NCI-H1092 treated with DMSO at 0.1 percent for 48 hours (cell line): Measurements from ENCODE around the gene HS6ST3.

Source experiments
- DNase-seq: peaks from one replicate; lab custom pipeline; 2025; lab: John Stamatoyannopoulos, UW

Gene HS6ST3

GRCh38 chr13:96308568-96308967 is 218.7 kb downstream of the HS6ST3 start:
- no peak for DNase-seq

DNA sequence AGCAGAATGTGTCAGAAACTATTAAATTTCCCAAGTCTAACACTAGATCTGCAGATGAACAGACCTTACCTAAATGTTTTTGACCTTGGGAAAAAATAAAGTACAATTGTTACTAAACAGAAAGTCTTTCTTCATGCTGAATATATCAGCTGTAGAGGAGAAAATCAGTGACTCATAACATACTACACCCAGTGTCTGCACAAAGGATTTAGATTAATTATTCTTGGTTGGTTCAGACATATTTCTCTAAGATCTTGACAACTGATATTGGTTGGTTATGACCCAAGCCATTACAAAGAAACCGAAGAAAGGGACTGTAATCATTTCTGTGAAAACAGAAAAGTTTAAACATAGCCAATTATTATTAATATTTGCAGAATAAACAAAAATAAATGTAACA is 225.1 kb downstream of the HS6ST3 start:
- DNase-seq: no peak

DNA sequence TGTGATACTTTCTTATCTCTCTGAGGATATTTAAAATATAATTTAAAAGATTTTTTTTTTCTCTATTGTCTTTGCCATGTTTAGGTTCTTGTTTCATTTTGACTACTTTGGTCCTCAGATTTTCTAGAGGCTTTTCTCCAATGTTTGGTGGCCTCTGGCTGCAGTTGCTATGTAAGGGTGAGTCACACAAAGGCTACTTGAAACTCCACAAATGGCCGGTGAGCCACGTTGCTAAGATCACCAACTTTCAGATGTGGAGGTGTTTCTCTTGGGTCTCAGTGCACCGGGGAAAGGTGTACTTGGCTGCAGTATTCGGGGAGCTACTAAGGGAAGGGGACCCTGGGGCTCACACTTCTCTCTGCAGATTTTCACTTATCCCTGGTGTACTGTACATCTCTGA is 248.1 kb downstream of the HS6ST3 start:
- DNase-seq: no peak

- no peak for DNase-seq
These were observed 252.4 kb downstream of the HS6ST3 start for GRCh38 chr13:96342286-96342685.

DNA sequence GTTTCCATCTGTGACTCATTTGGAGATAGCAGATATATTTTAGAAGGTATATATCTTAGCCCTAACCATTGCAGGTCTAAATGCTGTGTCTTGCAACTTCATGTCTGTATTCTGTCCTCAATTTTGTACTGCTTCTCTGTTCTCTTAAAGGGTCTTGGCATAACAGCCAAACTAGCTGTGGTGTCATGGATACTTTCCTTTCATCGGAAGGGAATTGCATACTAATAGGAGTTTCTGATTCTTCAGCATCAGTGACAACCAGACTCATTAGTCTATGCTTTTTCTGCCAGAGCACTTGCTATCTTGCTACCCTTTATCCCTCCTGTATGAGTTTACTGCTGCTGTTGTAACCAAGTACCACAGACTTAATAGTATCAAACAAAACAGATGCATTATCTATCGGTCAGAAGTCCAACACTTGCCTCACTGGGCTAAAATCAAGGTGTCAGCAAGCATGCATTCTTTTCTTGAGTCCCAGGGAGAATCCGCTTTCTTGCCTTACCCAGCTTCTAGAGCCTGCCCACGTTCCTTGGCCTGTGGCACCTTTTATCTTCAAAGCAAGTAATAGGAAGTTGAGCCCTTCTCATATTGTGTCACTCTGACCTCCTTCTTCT is 253.1 kb downstream of the HS6ST3 start:
- no peak for DNase-seq

GRCh38 chr13:96346921-96347320 is 257.0 kb downstream of the HS6ST3 start:
- DNase-seq: no peak

- no peak for DNase-seq
These were observed 283.7 kb downstream of the HS6ST3 start for GRCh38 chr13:96373597-96373996.

GRCh38 chr13:96377835-96378234 is 287.9 kb downstream of the HS6ST3 start:
- no peak for DNase-seq

DNA sequence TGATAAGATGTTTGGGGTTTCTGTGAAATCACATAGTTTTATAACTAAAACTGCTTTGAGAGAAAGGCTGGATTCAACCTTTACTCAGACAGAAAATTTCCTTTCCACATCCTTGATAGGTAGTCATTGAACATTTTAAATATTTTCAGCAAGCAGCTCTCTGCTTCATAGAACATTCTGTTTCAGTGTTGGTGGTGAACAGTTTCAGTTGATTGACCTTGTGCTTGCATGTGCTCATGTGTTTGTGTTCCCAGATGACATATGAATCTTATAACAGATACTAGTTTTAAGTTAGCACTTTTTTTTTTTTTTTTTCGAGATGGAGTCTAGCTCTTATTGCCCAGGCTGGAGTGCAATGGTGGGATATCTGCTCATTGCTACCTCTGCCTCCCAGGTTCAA is 290.1 kb downstream of the HS6ST3 start:
- no peak for DNase-seq

DNA sequence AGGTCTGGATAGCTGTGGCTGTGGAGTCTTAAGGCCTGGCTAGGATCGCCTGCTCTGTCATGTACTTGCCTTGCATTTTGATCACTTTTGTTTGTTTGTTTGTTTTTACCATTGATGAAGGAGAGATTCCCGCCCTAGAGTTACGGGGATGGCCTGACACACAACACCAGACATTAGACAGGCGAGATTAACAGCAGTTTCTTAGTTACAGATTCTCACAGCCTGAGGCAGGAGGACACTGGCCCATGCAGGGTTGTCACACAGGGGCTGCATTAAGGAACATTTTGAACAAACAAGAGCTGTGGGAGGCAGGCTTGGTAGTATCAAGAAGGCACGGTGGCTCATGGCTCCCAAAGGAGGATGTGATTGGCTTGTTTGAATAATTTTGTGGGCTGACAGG is 291.8 kb downstream of the HS6ST3 start:
- DNase-seq: no peak

DNA sequence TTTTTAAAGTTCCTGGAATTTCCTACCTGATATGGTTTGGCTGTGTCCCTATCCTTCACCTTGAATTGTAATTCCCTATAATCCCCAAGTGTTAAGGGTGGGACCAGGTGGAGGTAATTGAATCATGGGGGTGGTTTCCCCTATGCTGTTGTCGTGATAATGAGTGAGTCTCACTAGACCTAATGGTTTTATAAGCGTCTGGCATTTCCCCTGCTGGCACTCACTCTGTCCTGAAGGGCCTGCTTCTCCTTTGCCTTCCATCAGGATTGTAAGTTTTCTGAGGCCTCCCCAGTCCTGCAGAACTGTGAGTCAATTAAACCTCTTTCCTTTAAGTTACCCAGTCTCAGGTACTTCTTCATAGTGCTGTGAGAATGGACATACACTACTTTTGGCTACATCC is 298.7 kb downstream of the HS6ST3 start:
- DNase-seq: no peak

GRCh38 chr13:96391606-96392005 is 301.7 kb downstream of the HS6ST3 start:
- DNase-seq: no peak

DNA sequence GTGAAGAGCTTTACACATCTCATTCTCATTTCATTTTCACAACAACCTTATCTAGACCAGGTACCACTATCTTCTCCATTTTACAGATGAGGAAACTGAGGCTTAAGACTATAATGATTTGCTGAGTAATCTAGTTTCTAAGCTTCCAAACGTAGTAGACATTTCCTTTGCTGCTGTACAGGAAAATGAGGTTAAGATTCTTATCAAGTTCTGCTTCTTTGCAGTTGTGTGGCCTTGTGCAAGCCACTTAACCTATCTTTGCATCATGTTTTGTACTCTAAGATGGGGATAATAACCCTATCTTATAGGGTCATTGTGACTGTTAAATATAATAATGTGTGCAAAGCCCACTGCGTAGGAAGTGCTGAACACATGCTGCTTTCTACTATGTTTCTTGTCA is 307.9 kb downstream of the HS6ST3 start:
- DNase-seq: no peak

- no peak for DNase-seq
These were observed 308.6 kb downstream of the HS6ST3 start for GRCh38 chr13:96398486-96398885.

DNA sequence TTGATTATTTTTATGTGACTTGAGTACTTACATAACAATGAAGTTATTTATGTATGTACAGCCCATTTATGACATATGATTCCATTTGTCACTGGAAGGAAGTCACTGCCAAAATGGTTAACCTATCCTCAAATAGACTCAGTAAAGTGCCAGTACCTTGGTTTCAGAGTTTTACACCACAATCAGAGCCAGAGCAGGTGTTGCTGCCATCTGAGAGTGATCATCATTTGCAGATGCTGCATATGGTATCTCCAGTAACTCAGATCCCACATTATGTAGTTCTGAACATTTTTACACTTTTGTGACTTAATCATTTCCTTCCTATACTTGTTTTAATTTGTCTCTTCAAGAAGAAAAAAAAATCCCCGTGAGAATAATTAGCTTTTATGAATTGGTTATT is 313.3 kb downstream of the HS6ST3 start:
- DNase-seq: no peak

DNA sequence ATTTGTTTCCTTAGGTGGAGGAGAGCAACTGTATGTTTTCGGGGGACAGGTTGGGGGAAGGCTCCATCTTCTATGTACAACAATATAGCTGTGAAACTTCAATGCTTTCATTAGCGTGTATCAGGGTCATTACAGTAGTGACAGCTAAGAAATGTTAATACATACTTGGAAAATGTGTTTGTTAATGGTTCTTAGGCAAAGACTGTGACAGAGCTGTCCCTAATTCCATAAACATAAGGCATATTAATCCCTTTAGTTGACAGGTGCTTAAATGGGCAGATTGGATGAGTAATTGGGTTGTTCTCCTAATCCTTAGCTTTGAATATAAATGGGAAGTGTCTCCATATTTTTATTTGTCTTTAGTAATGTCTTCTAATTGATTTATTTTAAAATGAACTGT is 313.7 kb downstream of the HS6ST3 start:
- no peak for DNase-seq

- peak; percentile 52 for DNase-seq
These were observed 326.0 kb downstream of the HS6ST3 start for GRCh38 chr13:96415831-96416385.

DNA sequence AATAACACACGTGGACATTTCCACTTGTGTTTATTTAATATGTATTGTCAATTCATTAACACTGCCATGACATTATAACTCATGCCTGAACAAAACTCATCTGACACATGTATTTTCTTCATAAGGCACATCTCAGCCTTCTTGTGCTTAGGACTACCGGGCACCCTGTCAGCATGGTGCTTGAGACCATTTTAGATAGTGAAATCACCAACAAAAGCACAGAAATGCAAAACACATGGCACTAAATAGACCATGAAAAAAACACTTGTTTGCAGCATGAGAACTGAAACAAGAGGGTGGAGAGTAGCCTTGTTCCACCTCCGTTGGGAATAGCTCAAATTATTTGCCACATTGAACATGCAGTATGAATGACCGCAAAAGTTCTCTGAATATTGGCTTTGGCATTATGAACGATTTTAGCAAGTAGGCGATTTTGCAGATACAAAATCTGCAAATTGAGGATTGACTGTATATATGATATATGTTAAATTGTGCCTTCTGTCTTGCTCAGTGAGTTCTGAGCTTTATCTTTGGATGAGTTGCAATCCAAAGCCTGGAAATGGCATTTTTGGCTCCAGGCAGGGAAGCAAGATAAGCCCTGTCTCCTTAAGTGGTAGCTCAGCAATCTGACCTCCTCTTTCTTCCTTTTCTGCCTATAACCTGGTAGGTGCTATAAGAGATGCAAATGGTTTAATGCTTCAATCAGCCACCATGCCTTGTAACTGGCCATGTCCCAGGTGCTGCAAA is 328.2 kb downstream of the HS6ST3 start:
- no peak for DNase-seq

DNA sequence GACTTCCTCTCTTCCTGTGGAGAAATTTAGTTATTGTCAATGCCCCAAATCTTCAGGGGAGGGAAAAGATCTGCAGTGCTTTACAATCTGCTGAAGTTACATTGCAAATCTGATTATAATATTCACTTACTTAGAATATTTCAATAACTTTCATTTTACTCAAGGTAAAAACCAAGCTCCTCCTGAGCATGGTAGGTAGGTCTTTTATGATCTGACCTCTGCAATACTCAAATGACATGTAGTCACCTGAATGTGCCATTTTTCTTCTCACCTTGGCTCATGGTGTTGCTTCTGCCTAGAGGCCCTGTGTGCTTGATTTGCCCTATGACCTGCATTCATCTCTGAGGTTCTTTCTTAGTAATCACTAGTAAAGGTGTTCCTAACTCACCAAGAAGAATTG is 331.4 kb downstream of the HS6ST3 start:
- no peak for DNase-seq

GRCh38 chr13:96422002-96422401 is 332.1 kb downstream of the HS6ST3 start:
- DNase-seq: no peak

DNA sequence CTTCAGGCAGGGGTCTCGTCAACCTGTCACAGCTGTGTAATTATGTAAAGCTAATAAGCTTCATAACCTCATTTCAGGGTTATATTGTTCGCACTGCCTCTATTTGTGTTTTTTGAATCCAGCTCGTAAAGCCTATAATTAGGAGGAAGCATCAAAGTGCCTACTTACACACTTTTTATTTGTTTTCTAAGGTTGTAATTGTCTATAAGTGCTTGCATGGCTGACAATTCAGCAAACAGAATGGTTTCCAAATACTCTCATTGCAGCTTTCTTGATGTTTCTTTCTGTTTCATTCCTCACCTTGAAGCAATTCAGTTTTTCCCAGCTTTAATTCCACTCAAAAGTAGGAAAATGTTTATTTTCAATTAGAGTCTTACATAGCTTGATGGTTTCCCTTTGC is 336.3 kb downstream of the HS6ST3 start:
- peak; percentile 71 for DNase-seq

DNA sequence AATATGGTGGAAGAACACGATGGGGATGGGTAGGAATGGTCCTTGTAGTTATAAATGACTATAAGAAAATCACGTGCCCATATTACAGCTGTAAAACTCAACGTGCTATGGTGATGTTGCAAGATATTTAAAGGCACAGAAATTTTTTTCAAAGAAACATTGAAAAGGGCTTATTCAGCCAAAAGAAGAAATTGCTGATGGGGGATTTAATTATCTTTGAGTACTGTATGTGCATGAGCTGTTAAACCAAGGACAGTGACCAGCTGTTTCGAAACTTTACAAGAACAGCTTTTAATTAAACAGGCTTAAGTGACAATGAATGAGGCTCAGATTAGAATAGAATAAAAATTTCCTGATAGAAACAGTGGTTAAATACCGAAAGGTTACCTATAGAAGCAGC is 339.0 kb downstream of the HS6ST3 start:
- DNase-seq: no peak

GRCh38 chr13:96431044-96431581 is 341.2 kb downstream of the HS6ST3 start:
- DNase-seq: no peak
